NCI-H2171 (cell line): ENCODE data around the gene COBL.

Experiments
- DNase-seq: peaks from one replicate; lab custom pipeline; 2025; lab: John Stamatoyannopoulos, UW

The COBL gene

GRCh38 chr7:51144178-51144577, 172.4 kb downstream of the COBL start:
- no peak for DNase-seq

- DNase-seq = no peak
Measured at GRCh38 chr7:51142741-51143385, 173.7 kb downstream of the COBL start.

DNA sequence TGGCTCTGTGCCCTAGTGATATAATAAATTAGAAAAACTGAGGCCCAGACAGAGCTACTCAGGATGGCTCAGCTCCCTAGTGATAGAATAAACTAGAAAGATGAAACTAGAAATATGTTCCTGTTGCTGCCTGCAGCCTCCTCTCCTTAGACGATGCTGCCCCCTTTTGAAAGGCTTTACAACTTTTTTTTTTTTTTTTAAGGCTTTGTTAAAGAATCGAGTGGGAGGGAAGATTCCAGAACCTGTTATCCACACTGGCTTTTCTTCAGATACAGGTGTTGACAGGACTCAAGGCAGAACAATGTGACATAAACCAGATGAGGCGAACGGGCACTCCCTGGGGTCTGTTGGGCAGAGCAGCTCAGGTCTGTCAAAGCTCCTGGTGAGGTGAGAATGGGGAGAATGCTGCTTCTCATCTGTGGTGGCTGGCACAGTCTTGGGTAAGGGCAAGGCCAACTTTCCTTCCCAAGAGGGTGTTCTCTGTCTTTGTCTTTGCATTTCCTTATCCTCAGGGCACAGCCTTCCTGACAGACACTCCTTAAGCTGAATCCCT, 175.1 kb downstream of the COBL start:
- no peak for DNase-seq

DNA sequence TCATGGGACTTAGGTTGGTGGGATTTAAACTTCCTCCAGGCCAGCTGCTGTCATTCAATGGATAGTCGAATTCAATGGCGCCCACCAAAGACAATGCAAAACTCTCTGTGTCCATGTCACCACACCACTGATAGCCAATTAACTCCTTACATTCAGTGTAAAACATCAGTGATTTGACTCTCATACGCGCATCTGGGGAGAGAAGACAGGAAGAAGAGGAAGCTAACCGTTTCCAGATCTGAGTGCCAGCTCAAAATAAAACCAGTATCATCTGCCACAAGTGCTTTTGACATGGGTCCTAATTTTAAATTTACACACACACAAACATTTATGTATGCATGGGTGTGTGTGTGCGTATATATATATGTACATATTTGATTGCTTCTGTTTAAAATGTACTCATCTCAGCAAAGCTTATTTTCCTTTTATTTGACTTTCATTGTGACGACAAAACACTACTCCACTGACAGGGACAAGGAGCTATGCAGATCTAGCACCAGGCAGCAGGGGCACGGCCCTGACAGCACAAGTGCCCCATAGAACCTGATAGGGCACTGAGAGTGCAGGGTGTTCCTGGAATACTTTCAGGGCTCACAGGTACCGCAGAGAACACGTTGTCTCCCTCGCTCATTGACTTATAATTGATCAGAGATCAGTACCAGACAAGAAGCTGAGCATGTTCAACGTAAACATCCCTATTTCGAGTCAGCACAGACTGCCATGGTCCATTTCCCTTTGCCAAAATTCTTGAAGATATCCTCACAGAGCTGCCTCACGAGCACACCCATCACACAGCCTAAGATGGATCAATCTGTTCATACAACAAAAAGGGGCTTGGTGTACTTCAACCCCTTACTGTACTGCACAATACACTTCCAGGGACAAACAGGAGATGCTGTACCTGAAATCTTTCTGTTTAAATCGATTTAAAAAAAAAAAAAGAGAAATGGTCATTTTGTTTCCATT, 176.1 kb downstream of the COBL start:
- no peak for DNase-seq

- no peak for DNase-seq
Measured at GRCh38 chr7:51139796-51140195, 176.8 kb downstream of the COBL start.

DNA sequence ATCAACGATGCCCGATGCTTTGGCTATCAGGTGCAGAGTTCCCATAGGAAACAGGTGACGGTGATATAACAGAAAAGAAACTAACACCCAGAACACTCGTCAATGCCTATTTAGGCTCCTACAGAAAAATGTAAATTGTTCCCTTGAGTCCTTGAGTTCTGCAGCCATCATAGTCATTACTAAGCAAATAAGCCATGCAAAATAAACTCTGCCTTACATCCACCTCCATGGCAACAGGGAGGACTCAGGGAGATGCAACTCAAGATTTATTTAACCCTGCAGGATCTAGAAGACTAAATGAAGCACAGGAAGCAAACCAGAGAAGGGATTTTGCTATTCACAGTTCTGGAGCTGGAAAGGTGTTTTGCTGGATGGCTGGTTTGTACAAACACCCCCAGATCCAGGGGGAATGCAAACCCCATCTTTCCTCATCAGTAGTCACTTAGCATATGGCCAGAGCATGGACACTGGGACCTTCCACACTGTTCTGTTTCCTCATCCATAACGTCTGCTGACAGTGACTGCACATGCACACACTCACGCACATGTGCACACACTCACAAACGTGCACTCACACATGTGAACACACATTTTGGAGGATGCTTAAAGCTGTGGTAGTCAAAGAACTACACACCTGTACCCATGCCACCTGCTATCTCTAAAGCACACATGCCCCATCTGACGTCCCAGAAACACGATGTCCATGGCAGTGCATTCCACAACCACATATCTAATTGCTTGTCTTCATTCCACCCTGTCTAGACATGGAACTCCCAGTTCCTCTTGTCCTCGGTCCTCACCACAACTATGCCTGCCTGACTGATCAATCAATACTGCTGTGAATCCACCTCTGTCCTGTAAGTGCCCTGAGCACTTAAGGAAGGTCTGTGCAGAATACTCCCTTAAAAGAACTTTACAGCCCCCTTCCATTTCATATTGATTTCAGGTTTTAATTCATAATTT, 178.2 kb downstream of the COBL start:
- DNase-seq = peak; percentile 8

DNA sequence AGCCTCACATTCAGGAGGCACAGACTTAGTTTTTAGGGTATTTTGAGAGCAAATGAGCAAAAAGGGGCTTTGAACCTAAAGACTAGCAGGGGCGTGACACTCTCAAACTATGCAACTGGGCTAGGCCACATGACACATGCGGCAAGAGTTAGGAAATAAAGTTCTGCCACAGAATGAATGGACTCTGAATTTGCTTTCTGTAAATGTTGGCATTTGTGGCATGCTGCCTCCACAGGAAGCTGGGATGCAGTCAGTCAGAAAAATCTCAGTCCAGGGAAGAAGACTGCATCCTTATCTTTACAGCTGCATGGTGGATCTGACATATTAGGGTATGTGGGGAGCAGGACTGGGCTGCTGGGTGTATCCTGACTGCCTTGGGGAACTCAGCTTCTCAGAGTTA, 181.0 kb downstream of the COBL start:
- no peak for DNase-seq

DNA sequence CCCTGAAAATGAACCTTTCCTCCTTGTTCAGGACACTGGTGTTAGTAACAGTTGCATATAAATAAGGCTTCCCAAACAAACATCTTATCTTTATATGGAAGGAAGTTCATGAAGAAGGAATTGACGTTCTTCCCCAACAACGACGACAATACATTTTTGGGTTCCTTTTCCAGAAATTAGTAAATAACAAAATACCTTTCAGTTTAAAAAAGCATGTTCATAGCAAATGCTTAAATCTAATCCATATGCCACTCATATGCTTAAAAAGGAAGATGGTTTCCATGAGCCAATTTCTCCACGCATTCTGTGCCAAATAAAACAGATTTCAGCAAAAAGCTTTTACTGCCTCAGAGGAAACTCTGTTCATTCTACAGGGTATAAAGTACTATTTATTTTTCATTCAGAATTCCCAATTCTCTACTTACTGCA, 182.6 kb downstream of the COBL start:
- no peak for DNase-seq

- DNase-seq = no peak
Measured at GRCh38 chr7:51132661-51133060, 183.9 kb downstream of the COBL start.

- DNase-seq = no peak
Measured at GRCh38 chr7:51129527-51130472, 186.8 kb downstream of the COBL start.

DNA sequence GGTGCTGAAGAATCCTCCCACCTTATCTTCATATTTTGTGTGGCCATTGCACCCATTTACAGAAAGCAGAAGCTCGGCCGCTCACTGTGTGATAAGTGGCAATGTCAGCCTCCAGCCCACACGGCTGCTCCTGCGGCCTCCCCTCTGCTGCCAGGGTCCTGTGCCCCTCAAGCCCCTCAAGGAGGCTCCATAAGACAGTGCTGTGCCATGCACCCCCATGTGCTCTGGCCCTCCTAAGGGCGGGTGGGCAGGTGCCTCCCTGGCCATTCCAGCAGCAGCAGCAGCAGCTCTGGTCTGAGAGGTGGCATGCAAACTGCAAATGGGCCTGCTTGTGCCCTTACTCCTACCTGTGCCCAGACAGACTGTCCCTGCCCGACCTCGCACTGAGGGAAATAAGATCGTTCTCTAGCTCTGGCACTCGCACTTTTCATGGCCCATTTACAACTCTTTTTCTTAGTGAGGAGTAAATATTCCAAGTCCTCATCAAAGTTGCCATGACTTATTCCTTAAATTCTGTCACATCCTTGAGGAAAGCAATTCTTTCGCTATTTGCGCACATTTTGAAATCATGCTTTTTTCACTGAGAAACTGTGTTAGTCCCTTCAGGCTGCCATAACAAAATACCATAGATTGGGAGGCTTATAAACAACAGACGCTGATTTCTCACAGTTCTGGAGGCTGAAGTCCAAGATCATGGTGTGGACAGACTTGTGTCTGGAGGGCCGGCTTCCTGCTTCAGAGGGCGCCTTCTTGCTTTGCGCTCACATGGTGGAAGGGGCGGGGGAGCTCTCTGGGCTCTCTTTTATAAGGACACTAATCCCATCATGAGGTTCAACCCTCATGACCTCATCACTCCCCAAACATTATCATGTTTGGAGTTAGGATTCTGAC, 187.8 kb downstream of the COBL start:
- no peak for DNase-seq

GRCh38 chr7:51127618-51127904, 189.0 kb downstream of the COBL start:
- DNase-seq = no peak

GRCh38 chr7:51126813-51127617, 189.6 kb downstream of the COBL start:
- DNase-seq = no peak

DNA sequence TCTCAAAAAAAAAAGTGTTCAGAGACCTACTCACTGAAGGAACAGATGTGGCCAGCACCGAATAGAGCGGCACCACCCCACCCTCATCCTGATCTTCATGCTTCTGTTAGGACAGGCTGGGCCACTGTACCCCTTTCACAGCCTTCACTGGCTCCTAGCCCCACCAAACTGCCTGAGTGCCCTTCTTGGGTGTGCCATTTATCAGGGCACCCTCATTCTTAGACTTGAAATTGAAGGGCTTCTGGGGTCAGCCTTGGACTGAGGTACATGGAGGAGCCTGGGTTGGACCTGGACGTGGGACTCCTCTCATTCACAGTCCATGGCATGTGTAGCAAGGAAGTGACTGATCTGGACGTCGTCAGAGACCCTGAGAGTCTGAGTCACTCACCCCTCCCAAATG, 190.3 kb downstream of the COBL start:
- DNase-seq = no peak

DNA sequence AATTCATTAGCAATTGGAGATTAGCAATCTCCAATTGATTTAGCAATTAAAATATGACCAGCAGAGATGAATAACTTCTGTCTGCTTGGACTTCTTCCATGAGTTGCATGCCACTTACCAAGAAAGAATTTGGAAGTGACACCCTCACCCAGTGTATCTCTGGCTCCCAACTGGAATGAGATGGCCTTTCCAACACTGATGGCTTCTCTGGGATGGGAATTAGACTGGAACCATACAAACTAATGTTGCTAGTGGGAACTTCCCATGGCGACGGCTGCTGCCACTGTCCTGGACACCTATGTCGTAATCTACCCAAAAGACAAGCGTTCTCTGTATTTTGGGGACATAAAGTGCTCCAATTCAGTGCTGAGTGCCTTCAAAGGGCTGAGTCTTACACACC, 192.3 kb downstream of the COBL start:
- no peak for DNase-seq

DNA sequence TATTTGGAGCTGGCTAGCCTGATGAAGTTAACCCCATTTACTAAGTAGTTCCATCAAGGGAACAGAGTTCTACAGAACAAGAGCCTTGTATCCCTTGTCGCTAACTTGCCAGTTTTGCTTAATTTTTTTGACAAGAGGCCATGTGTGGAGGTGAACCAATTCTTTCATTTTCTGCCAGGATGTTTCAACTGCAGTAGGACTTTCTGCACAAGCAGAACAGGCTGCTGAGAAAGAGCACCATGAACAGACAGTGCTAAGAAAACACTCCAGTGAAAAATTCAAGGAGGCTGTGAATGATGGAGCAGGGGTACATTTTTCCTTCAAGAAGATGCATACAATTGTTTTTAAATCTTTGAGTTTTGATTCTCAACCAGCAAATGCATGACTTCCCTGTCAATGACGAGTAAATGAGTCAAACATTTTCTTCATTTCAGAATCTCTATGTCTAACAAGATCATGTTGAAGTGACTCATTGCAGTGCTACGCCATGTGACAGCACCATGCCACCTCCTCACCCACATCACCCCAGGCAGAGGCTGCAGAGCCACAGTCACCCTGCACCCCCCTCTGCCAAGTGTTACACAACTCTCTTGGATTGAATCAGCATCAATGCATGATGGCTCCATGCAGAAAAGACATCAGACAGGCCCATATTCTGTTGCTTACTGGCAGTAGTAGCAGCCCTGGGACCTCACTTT, 193.1 kb downstream of the COBL start:
- no peak for DNase-seq

- DNase-seq = no peak
Measured at GRCh38 chr7:51121931-51122425, 194.6 kb downstream of the COBL start.
